ENCODE measurements around the gene HHAT.

GRCh38 chr1:210402560-210402959, 73.9 kb downstream of the HHAT start:
- TF ChIP-seq CTCF (IDR thresholded peaks at IDR 0.05) (no peak), POLR2A (IDR thresholded peaks at IDR 0.05) (no peak)

Data from esophagus squamous epithelium (tissue), 4 donors.